ENCODE measurements around the gene CREBBP.
A peak's percentile ranks its signal among the peaks of the same experiment; 100 is the strongest.
"Not testable (repeated sequence)": the region's sequence is repeated elsewhere in the genome, so short reads cannot be mapped to it uniquely, and the experiment has no call there.

The CREBBP gene

GRCh38 chr16:3880623-3881498 is at the start of gene CREBBP:
Gene CREBBP (minus strand): TSS chr16:3880713. CDS start chr16:3879916, 797 bp downstream.
- peak; percentile 80 for DNase-seq

GRCh38 chr16:3927147-3927546 is 46.6 kb upstream of the CREBBP start:
- not testable (repeated sequence) for DNase-seq

GRCh38 chr16:3924763-3925162 is 44.2 kb upstream of the CREBBP start:
- no peak for DNase-seq

- no peak for DNase-seq
These were observed 41.7 kb upstream of the CREBBP start for GRCh38 chr16:3922241-3922640.

GRCh38 chr16:3920206-3920605 is 39.7 kb upstream of the CREBBP start:
- no peak for DNase-seq

GRCh38 chr16:3919413-3919812 is 38.9 kb upstream of the CREBBP start:
- DNase-seq: no peak

GRCh38 chr16:3915426-3916260 is 35.1 kb upstream of the CREBBP start:
- DNase-seq: no peak

- DNase-seq: no peak
These were observed 32.4 kb upstream of the CREBBP start for GRCh38 chr16:3912897-3913296.

GRCh38 chr16:3912373-3912772 is 31.9 kb upstream of the CREBBP start:
- no peak for DNase-seq

- not testable (repeated sequence) for DNase-seq
These were observed 31.2 kb upstream of the CREBBP start for GRCh38 chr16:3911741-3912140.

- no peak for DNase-seq
These were observed 29.5 kb upstream of the CREBBP start for GRCh38 chr16:3909791-3910583.

- DNase-seq: no peak
These were observed 28.5 kb upstream of the CREBBP start for GRCh38 chr16:3908951-3909437.

GRCh38 chr16:3907586-3907985 is 27.1 kb upstream of the CREBBP start:
- DNase-seq: no peak

- no peak for DNase-seq
These were observed 25.9 kb upstream of the CREBBP start for GRCh38 chr16:3906363-3906762.

- DNase-seq: no peak
These were observed 24.4 kb upstream of the CREBBP start for GRCh38 chr16:3904875-3905274.

GRCh38 chr16:3890091-3890490 is 9.6 kb upstream of the CREBBP start:
- DNase-seq: no peak

GRCh38 chr16:3889059-3889458 is 8.5 kb upstream of the CREBBP start:
- DNase-seq: no peak

GRCh38 chr16:3885999-3886398 is 5.5 kb upstream of the CREBBP start:
- not testable (repeated sequence) for DNase-seq

- no peak for DNase-seq
These were observed 3.9 kb upstream of the CREBBP start for GRCh38 chr16:3884398-3884797.

GRCh38 chr16:3882531-3882930 is 2.0 kb upstream of the CREBBP start:
- DNase-seq: no peak

GRCh38 chr16:3881499-3881990 is 1.0 kb upstream of the CREBBP start:
- no peak for DNase-seq

- DNase-seq: peak; percentile 54
These were observed 487 bp downstream of the CREBBP start for GRCh38 chr16:3879887-3880564.

Data from activated CD4-positive, alpha-beta T cell treated with anti-CD3 and anti-CD28 coated beads for 1 hour (primary cell).